HTERT RPE-1 (cell line): ENCODE data around the gene HAND1.

Source experiments
- in situ Hi-C: fragments of 300-500 bp; cut with MboI; formaldehyde crosslinking; loops from 4 replicates; pipeline ENCODE4 v1.14.3; 2020; ENCODE audit warnings: low sequenced_read_pairs

The HAND1 gene

DNA sequence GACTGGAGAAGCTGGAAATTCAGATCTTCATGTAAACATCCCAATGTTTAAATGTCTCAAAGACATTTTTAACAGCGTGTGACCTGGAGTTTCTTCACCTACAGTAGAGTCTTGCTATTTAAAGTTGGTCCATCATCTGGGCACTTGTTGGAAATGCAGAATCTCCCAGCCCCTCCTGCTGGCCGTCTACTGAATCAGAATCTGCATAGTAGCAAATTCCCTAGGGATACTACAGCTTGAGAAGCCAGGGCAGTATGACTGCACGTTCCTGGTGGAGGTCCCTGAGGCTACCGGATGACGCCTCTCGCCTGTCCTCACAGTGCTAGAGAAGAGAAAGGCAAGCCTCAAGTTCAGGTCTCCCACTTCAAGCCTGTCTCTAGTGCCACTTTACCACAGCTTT is 16.5 kb downstream of the HAND1 start:
- in situ Hi-C loops, result no loop called here

DNA sequence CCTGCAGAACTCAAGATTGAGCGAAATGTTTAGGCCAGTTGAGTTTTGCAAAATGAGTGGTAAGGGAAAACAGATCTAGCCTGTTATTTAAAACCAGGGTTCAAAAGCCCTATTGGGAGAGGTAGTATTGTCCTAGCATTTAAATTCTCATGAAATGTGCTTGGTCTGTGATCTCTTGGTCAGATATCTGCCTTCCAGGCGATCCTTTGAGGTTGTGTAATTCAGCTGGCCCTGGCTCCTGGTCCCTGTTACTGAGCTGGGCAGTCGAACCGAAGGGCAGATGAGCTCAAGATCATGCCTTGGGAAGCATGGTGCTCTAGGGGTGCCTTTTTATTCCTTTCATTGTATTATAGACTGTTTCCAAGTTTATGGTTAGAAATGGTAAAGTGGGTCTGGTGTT is 17.9 kb downstream of the HAND1 start:
- in situ Hi-C loops, result no loop called here

DNA sequence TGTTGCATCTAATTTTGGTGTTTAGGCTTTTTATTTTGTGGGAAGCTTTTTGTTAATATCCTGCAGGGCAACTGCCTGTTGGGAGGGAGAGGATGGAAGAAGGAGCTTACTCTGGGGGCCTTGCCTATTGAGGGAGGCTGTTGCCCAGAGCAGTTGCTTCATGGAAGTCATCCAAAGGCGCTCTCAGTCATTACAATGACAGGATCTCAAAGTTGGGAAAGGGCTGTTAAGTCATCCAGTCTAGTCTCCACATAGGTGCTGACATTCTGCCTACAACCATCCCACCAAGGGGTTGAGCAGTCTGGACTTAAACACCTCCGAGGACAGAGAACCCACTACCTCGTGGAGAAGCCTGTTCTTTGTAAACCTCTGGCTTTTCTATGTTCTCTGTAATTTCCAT is 19.0 kb downstream of the HAND1 start:
- in situ Hi-C loops, result no loop called here

DNA sequence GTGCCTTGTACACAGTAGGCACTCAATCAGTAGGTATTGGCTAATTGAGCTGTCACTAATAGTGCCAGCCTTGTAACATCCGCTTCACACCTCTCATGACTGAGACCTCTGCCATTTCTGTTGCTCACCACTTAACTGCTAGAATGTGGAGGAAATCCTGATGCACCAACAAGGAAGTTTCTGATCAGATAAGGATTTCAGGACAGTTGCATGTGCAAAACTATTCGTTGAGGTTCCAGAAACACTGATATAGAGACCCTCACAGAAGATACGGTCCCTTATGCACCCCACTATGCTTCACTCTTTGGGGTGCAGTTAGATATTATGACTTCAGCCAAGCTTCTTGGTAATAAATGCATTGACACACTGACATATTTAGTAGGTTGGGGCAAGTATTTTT is 21.5 kb downstream of the HAND1 start:
- in situ Hi-C loops, result no loop called here

DNA sequence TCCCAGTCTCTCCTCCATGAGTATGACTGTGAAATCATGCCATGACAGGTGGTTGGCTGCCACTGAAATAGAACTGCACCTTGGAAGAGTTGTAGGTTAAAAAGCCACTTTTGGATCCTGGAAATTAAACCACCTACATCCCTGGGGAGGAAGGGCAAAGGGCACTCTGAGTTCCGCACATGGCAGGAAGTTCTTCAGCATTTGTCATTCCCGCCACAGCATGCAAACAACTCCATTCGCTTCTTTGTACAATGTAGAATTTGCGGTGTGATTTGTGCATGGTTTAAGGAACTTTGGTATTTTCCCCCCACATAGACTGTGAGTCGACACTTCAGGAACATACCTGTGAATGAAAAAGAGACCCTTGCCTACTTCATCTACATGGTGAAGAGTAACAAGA is 22.4 kb downstream of the HAND1 start:
- in situ Hi-C loops, result no loop called here

DNA sequence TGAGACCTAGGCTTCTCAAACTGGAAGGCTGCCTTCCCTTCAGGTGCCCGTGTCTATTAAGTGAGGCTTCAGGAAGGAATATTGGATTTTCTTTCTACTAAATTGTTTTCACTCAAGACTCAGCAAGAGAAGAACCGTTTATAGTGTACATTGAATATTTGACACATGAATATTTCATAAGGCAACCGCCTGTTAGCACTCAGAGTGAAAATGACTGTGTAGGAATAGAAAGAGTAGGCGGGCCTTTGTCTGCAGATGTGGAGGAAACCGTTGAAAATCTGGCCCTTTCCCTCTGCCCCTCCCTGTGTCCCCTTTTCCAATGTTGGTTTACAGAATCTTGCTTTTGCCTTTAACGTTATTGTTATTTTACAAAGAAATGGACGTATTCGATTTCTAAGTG is 26.1 kb downstream of the HAND1 start:
- in situ Hi-C loops, result no loop called here

DNA sequence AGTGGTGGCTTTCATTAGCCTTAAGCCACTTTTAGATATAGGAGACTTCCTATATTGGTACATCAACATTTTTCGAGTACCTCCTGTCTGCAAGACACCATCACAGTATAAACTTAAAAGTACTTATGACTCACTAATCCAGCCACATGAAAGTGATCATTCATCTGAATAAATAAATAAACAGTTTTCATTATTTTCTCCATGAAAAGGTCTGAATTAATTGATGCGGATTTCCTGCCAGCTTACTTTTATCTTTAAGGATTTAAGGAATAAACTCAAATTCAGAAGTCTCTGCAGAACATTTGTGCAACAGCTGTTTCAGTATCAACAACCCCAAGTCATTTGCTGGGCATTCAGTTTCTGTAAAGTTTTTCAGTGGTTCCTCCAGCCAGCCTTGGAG is 28.2 kb downstream of the HAND1 start:
- in situ Hi-C loops, result no loop called here

DNA sequence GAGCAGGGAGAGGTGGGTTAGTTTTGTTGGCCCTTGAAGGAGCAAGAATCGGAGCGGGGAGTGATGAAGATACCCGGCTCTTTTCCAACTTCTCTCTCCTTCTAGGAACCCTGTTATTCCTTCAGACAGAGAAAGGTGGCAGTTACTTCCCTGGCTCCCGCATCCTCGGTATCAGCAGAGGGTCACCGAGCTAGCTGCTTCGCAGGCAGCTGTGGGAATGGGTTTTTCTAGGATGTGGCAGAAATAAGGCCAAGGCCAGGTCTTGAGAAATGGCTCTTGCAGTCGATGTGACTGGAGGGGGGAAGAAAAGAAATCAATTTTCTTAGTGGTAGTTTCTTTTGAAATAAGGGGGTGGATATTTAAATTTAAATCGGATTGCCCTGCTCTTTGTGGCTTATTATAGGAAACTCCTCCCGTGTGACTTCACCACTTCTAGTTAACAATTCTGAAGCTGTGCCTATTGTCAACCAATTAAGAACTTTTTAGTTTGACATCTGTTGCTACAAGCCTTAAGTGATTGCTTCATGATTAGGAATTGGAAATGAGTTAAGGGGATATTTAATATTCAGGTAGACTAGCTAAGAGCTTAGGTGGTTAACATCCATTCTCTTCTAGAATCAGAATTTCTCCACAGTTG is 30.8 kb downstream of the HAND1 start:
- in situ Hi-C loops, result no loop called here

DNA sequence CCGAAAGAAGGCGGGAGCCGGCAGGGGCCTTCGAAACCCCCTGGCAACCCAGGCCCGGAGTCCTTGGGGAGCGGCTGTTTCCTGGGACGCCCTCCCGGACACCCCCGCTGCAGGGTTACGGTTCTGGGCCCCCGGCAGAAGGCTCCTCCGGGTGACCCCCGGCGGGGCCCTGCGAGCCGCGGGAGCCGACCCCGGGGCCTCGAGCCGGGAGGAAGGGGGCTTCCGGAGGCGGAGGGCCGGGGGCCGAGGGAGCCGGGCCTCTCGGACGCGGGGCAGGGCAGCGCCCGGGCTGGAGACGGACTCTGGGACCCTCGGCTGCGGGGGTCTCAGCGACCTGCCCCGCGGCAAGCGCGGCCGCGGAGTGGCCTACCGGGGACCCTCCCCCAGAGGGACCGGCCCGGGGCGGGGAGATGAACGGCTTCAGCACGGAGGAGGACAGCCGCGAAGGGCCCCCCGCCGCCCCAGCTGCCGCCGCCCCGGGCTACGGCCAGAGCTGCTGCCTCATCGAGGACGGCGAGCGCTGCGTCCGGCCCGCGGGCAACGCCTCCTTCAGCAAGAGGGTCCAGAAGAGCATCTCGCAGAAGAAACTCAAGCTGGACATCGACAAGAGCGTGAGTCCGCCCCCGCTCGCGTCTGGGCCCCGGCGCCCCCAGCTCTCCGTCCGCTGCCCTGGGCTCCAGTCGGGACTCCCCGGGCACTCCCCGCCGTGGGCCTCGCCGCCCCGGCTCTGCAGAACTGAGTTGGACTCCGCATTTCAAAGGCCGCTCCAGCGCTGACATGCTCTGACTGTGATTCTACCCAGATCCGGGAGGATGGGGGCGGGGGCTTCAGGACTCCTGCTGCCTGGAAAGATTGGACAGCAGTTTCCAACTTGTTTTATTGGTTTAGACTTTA is 31.6 kb downstream of the HAND1 start:
- in situ Hi-C loops, result no loop called here

DNA sequence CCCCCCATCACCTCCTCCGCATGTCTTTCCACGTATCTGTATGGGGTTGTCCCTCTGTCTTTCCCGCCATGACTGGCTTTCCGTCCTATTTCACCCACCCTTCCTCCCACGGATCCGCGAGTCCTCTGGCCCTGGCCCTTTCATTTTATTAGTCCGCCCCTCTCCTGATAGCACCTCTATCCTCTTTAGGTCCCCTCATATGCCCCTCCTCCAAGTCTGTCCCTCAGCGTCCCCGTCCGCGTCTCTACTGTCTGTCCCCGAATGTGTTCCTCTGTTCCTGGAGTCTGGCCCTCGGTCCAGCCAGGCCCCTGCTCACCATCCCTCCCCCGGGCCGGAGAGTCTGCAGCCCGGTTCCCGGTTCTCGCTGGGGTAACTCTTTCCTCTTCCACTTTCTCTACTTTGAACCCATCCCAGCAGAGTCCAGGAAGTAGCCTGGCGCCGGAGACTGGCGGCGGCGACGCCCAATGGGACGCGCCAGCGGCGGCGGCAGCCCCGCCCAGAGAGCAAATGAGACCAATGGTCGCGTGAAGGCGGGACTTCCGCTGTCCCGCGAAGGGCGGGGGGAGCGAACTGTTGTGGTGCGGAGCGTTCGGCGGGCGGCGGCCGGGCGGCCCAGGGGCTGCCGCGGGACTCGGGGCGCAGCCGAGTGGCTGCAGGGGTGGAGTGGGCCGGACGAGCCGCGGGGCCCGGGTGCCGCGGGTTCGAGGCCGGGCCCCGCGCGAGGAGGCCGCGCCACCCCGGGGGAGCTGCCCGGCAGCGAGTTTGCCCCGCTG is 32.4 kb downstream of the HAND1 start, which contains the start of gene SAP30L:
Gene SAP30L, plus strand, starts transcription at position 576 of the 773 bp plus-strand sequence. CDS start 608 bp downstream, outside the sequence.
- in situ Hi-C loops, result no loop called here

DNA sequence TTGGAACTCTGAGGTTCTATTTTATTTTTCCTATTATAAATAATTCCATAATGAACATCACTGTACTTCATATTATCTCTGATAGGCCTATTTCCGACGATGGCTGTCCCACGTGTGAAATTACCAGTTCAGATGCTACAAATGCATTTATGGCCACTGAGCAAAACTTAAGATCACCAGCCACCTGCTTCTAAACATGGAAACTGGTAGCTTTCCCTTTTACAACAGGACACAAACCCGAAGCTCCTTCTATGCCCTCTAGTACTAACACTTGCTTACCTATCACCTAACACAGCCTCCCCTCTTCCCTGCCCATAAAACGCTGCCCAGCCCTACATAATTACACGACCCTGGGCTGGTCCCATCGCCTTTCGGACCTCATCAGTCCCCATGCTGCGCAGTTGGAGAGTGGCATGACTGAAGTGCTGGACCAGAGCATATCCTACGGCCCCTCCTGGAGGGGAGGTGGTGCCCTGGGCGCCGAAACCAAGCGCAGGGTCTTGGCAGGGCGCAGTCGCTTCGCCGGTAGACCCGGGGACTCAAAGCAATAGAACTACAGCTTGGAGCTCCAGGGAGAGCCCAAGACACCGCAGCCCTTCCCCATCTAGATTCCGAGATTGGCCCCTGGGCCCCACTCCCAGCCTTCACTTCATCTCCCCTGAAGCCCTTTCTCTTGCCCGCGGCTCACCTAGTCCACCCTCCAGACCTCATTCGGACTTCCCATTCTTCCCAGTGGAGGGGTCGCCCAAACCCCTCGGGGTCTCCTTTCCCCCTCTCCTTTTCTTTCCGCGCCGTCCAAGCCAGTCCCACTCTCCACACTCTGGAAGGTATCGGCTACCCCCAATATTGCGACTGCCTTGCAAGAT is 33.2 kb downstream of the HAND1 start:
- in situ Hi-C loops, result no loop called here

DNA sequence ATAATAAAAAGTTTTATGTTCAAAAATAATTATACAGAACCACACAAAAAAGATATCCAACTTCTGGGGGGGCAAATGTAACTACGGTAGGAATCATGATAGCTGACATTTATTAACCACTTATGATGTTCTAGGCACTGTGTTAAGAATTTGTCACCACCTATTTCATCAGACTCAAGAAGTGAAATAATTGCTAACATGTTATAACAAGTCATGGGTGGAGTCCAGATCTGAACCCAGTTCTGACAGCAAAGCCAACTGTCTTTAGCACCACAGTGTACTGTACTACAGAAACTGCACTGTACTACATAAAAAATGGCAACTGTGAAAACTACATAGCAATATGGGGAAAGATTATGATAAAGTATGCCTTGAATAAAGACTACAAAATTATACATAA is 35.2 kb downstream of the HAND1 start:
- in situ Hi-C loops, result no loop called here

DNA sequence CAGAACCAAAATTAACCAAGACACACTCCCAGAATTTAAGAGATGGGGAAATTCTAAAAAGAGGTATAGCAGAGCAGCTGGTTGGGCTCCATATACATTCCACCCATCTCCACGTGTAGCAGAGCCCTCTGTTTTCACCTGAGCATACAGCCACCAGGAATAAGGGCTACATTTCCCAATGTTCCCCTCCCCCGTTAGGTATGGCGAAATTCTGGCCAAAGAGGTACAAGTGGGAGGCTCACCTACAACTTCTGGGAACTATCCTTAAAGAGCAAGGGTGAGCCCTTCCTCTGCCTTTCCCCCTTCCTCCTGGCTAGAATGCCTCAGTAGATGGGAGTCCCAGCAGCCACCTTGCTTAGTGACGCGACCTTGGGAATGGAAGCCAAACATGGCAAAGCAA is 37.5 kb downstream of the HAND1 start:
- in situ Hi-C loops, result no loop called here

DNA sequence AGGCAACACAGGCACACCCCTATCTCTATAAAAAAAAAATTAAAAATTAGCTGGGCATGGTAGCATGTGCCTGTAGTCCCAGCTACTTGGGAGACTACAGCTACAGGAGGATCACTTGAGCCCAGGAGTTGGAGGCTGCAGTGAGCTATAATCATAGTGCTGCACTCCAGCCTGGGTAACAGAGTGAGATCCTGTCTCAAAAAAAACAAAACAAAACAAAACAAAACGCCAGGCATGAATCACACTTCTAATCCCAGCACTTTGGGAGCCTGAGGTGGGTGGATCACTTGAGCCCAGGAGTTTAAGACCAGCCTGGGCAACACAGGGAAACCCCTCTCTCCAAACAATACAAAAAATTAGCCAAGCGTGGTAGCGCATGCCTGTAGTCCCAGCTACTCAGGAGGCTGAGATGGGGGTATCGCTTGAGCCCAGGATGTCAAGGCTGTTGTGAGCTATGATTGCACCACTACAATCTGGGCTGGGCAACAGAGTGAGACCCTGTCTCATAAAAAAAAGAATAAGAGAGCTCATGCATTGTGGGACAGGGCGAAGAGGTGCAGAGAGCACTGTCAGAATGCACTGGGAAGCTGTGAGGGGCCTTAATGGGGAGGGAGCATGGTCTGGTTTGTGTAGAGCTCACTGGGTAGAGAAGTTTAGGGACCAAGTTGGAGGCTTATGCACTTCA is 40.6 kb downstream of the HAND1 start:
- in situ Hi-C loops, result no loop called here

DNA sequence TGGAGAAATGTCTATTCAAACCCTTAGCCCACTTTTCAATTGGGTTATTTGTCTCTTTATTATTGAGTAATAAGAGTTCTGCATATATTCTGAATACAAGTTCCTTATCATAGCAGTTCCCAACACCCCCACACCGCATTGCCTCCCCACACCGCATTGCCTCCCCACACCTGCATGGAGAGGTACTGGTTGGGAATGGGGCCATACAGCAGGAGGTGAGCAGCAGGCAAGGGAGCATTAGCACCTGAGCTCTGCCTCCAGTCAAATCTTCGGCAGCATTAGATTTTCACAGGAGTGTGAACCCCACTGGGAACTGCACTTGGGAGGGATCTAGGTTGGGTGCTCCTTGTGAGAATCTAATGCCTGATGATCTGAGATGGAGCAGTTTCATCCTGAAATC is 42.8 kb downstream of the HAND1 start:
- in situ Hi-C loops, result no loop called here

DNA sequence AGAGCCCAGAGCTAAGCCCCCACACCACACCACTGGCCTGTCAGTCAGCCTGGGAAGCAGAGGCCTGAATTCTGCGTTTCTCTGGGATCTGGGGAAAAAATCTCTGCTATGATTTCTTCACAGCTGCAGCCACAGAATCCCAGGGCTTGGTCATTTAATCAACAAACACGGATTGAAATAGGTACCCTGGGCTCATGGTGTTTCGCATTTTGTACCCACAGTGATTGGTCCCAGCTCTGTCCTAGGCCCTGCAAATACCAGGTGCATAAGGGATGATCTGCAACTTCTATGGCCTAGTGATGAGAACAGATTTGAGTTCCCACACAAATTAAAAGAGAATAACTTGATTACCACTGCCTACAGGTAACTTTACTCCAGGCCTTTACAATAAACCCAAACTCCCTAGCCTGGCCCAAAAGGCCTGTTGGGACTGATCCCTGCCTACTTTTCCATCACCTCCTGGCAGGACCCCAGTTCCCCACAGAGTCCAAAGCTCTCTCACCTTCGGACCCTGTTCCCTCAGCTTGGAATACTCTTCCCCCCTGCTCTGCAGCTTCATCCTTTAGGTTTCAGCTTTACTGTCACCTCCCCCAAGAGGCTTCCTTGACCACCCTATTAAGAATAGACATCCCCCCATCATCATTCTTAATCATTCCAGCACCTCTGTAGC is 46.9 kb downstream of the HAND1 start:
- in situ Hi-C loops, result no loop called here

DNA sequence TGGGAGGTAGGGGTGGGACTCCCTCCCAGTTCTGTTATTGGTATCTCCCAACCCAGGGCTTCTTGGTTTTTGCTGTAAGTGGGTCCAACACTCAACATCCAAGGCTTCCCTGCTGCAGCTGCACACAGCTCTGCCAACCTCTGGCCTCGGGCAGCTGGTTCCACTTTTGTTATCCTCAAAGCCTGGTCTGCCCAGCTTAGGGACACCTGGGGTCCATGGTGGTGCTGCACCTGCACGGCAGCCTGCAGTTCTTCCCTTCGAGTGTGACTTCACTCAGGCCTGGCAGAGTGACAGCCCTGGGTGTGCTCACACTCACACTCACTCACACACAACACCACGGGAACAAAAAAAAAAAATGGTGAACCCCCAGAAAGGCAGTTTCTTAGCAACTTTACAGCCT is 47.6 kb downstream of the HAND1 start:
- in situ Hi-C loops, result no loop called here

DNA sequence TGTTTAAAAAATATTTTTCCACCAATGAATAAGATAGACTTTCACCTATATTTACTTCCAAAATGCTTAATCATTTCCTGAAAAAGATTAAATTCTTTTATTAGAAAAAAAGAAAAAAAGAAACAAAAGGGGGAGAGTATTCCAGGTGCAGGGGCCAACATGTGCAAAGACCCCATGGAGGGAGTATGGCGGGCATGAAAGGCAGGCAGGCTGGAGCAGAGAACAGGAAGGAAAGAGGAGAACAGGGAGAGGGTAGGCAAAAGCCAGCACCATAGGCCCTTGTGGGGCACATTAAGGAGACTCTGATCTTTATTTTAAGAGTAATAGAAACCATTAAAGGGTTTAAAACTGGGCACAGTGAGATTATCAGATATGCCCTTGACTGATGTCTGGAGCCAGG is 48.7 kb downstream of the HAND1 start:
- in situ Hi-C loops, result no loop called here

DNA sequence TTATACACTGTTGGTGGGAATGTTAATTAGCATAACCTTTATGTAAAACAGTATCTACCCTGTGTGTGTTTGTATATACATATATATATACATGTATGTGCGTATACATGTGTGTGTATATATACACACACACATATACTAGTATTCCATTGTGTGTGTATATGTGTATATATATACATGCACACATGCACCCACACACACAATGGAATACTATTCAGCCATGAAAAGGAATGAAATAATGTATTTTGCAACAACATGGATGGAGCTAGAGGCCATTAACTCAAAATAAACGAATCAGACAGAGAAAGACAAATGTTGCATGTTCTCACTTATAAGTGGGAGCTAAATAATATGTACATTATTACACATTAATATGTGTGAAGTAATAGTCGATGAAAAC is 49.8 kb downstream of the HAND1 start:
- in situ Hi-C loops, result no loop called here
